HEK293 (cell line): ENCODE results near the gene NEAT1.
A peak's percentile ranks its signal among the peaks of the same experiment; 100 is the strongest.

Experiments
- CTCF ChIA-PET: fragments of 350-600 bp; formaldehyde crosslinking; extraction: SDS; loops from one replicate; lab custom pipeline; 2021; ENCODE audit warnings: antibody characterized with exemption; lab: Yijun Ruan, JAX
- POLR2A ChIA-PET: fragments of 300-600 bp; formaldehyde crosslinking; extraction: SDS; loops from one replicate; lab custom pipeline; 2020; ENCODE audit warnings: antibody characterized with exemption, inconsistent platforms; lab: Yijun Ruan, JAX
- H3K27ac ChIP-seq: fragments of 200-500 bp; sonication (Bioruptor generic); 2 replicates; pipeline ENCODE4 v1.5.1; 2014; ENCODE audit warnings: low read depth, low read length, control low read depth, inconsistent platforms; ENCODE audit errors: extremely low read depth
- H3K36me3 ChIP-seq, 2 experiments: fragments of 200-500 bp in 1 of 2; sonication (Bioruptor generic) in 1 of 2; 1 replicate in 1 of 2; 2 replicates in 1 of 2; pipeline ENCODE4 v1.5.1; 2014 to 2017; ENCODE audit warnings: inconsistent platforms in 2 of 2, low read length in 2 of 2; ENCODE audit not compliant: control insufficient read depth in 2 of 2, insufficient read depth in 1 of 2
- H3K4me1 ChIP-seq: fragments of 200-500 bp; sonication (Bioruptor generic); 2 replicates; pipeline ENCODE4 v1.5.1; 2014; ENCODE audit warnings: mild to moderate bottlenecking, low read length, inconsistent platforms; ENCODE audit not compliant: control insufficient read depth, insufficient read depth
- H3K4me3 ChIP-seq: 2 replicates; pipeline ENCODE4 v1.5.1; 2011; ENCODE audit warnings: low read depth, mild to moderate bottlenecking, control low read depth, low read length, moderate library complexity
- H3K9me3 ChIP-seq: fragments of 200-500 bp; sonication (Bioruptor generic); 2 replicates; pipeline ENCODE4 v1.5.1; 2014; ENCODE audit warnings: low read depth, low read length, inconsistent platforms; ENCODE audit not compliant: control insufficient read depth, insufficient read depth
- ELK4 ChIP-seq: IDR thresholded peaks from 2 replicates; pipeline ENCODE4 v1.6.1; 2011; ENCODE audit warnings: mild to moderate bottlenecking, low read depth, low read length, borderline replicate concordance
- PRDM1 ChIP-seq: fragments of 450-650 bp; formaldehyde crosslinking; IDR thresholded peaks from 2 replicates; pipeline ENCODE4; 2016; ENCODE audit warnings: missing biosample characterization, missing genetic modification characterization
- PRDM10 ChIP-seq: fragments of 450-650 bp; formaldehyde crosslinking; IDR thresholded peaks from 2 replicates; pipeline ENCODE4 v1.5.1; 2016; ENCODE audit warnings: missing biosample characterization, missing genetic modification characterization
- ZNF146 ChIP-seq: fragments of 450-650 bp; formaldehyde crosslinking; IDR thresholded peaks from 2 replicates; pipeline ENCODE4 v1.5.1; 2016; ENCODE audit warnings: missing biosample characterization, missing genetic modification characterization
- ZNF148 ChIP-seq: fragments of 450-650 bp; formaldehyde crosslinking; IDR thresholded peaks from 2 replicates; pipeline ENCODE4 v1.5.0; 2017; ENCODE audit warnings: missing biosample characterization, missing genetic modification characterization, borderline replicate concordance
- ZNF169 ChIP-seq: fragments of 450-650 bp; formaldehyde crosslinking; IDR thresholded peaks from 2 replicates; pipeline ENCODE4 v1.5.1; 2016; ENCODE audit warnings: missing biosample characterization, missing genetic modification characterization
- ZNF223 ChIP-seq: fragments of 450-650 bp; formaldehyde crosslinking; IDR thresholded peaks from 2 replicates; pipeline ENCODE4 v1.5.1; 2016; ENCODE audit warnings: missing biosample characterization, missing genetic modification characterization
- ZNF23 ChIP-seq: fragments of 450-650 bp; formaldehyde crosslinking; IDR thresholded peaks from 2 replicates; pipeline ENCODE4 v1.5.1; 2016; ENCODE audit warnings: missing biosample characterization, missing genetic modification characterization, borderline replicate concordance
- ZNF548 ChIP-seq: fragments of 450-650 bp; formaldehyde crosslinking; IDR thresholded peaks from 2 replicates; pipeline ENCODE4 v1.5.1; 2016; ENCODE audit warnings: missing biosample characterization, missing genetic modification characterization
- ZNF560 ChIP-seq: fragments of 450-650 bp; formaldehyde crosslinking; IDR thresholded peaks from 2 replicates; pipeline ENCODE4 v1.5.1; 2017; ENCODE audit warnings: missing biosample characterization, missing genetic modification characterization, borderline replicate concordance
- ZNF571 ChIP-seq: fragments of 450-650 bp; formaldehyde crosslinking; IDR thresholded peaks from 2 replicates; pipeline ENCODE4 v1.5.0; 2017; ENCODE audit warnings: missing biosample characterization, missing genetic modification characterization
- ZNF629 ChIP-seq: fragments of 450-650 bp; formaldehyde crosslinking; IDR thresholded peaks from 2 replicates; pipeline ENCODE4 v1.5.1; 2017; ENCODE audit warnings: missing biosample characterization, missing genetic modification characterization
- ZNF692 ChIP-seq: fragments of 450-650 bp; formaldehyde crosslinking; IDR thresholded peaks from 2 replicates; pipeline ENCODE4 v1.5.1; 2016; ENCODE audit warnings: missing biosample characterization, missing genetic modification characterization
- ZSCAN16 ChIP-seq: fragments of 450-650 bp; formaldehyde crosslinking; IDR thresholded peaks from 2 replicates; pipeline ENCODE4 v1.5.1; 2016; ENCODE audit warnings: missing biosample characterization, missing genetic modification characterization
- TF ChIP-seq, protein P1 (sequence below): fragments of 450-650 bp; formaldehyde crosslinking; conservative IDR thresholded peaks from 2 replicates; pipeline ENCODE4 v1.5.1; 2016; ENCODE audit warnings: low read depth, missing biosample characterization, missing genetic modification characterization
- TF ChIP-seq, protein P2 (sequence below): fragments of 450-650 bp; formaldehyde crosslinking; IDR thresholded peaks from 2 replicates; pipeline ENCODE4 v1.5.1; 2016; ENCODE audit warnings: missing biosample characterization, missing genetic modification characterization
- TF ChIP-seq, protein P3 (sequence below): fragments of 450-650 bp; formaldehyde crosslinking; IDR thresholded peaks from 2 replicates; pipeline ENCODE4 v1.5.1; 2016; ENCODE audit warnings: missing biosample characterization, missing genetic modification characterization

Gene NEAT1

GRCh38 chr11:65425105-65425970 is 2.7 kb downstream of the NEAT1 start:
- ChIA-PET POLR2A (interaction anchor here (1.1 to 16.9 kb wide), 11 partner anchors 10 to 74 kb away, joined by 4 to 1129 read pairs (median 28); partner anchors contain the start of genes MALAT1 and SLC25A45), CTCF (interaction anchor here (0.8 to 2.6 kb wide), 6 partner anchors 10 to 622 kb away, joined by 3 to 15 read pairs (median 3); no protein-coding TSS in a partner anchor)
- Histone ChIP-seq H3K9me3 (no peaks in the 10 kb centered on the region), H3K4me3 (peak overlapping the region; percentile 68), H3K36me3 (peaks cover 0 to 58% of the 10 kb centered on the region in 2 experiments; a peak in 1 of 3 replicates), H3K4me1 (no peaks in the 10 kb centered on the region), H3K27ac (0 out of 2 replicates have a peak overlapping the region, but pooled peaks have one; percentile 2)
- TF ChIP-seq ZSCAN16 (tag by site-specific recombination) (no peak), PRDM1 (no peak), ZNF169 (tag by site-specific recombination) (no peak), ZNF223 (tag by site-specific recombination) (no peak), PRDM10 (peak; percentile 9; the same call in 1 of the 2 replicates), ZNF571 (no peak), ZNF629 (tag by site-specific recombination) (0 out of 2 replicates have a peak, but pooled peaks have one; percentile 19), ZNF560 (tag by site-specific recombination) (no peak), ZNF146 (no peak), ELK4 (no peak), ZNF692 (tag by site-specific recombination) (no peak), ZNF23 (no peak), ZNF548 (tag by site-specific recombination) (no peak), ZNF148 (tag by site-specific recombination) (no peak)
- TF ChIP-seq, protein P1, sequence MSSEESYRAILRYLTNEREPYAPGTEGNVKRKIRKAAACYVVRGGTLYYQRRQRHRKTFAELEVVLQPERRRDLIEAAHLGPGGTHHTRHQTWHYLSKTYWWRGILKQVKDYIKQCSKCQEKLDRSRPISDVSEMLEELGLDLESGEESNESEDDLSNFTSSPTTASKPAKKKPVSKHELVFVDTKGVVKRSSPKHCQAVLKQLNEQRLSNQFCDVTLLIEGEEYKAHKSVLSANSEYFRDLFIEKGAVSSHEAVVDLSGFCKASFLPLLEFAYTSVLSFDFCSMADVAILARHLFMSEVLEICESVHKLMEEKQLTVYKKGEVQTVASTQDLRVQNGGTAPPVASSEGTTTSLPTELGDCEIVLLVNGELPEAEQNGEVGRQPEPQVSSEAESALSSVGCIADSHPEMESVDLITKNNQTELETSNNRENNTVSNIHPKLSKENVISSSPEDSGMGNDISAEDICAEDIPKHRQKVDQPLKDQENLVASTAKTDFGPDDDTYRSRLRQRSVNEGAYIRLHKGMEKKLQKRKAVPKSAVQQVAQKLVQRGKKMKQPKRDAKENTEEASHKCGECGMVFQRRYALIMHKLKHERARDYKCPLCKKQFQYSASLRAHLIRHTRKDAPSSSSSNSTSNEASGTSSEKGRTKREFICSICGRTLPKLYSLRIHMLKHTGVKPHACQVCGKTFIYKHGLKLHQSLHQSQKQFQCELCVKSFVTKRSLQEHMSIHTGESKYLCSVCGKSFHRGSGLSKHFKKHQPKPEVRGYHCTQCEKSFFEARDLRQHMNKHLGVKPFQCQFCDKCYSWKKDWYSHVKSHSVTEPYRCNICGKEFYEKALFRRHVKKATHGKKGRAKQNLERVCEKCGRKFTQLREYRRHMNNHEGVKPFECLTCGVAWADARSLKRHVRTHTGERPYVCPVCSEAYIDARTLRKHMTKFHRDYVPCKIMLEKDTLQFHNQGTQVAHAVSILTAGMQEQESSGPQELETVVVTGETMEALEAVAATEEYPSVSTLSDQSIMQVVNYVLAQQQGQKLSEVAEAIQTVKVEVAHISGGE (tag by site-specific recombination) = no peak
- TF ChIP-seq, protein P2, sequence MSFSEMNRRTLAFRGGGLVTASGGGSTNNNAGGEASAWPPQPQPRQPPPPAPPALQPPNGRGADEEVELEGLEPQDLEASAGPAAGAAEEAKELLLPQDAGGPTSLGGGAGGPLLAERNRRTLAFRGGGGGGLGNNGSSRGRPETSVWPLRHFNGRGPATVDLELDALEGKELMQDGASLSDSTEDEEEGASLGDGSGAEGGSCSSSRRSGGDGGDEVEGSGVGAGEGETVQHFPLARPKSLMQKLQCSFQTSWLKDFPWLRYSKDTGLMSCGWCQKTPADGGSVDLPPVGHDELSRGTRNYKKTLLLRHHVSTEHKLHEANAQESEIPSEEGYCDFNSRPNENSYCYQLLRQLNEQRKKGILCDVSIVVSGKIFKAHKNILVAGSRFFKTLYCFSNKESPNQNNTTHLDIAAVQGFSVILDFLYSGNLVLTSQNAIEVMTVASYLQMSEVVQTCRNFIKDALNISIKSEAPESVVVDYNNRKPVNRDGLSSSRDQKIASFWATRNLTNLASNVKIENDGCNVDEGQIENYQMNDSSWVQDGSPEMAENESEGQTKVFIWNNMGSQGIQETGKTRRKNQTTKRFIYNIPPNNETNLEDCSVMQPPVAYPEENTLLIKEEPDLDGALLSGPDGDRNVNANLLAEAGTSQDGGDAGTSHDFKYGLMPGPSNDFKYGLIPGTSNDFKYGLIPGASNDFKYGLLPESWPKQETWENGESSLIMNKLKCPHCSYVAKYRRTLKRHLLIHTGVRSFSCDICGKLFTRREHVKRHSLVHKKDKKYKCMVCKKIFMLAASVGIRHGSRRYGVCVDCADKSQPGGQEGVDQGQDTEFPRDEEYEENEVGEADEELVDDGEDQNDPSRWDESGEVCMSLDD (tag by site-specific recombination) = 0 out of 2 replicates have a peak, but pooled peaks have one; percentile 5
- TF ChIP-seq, protein P3, sequence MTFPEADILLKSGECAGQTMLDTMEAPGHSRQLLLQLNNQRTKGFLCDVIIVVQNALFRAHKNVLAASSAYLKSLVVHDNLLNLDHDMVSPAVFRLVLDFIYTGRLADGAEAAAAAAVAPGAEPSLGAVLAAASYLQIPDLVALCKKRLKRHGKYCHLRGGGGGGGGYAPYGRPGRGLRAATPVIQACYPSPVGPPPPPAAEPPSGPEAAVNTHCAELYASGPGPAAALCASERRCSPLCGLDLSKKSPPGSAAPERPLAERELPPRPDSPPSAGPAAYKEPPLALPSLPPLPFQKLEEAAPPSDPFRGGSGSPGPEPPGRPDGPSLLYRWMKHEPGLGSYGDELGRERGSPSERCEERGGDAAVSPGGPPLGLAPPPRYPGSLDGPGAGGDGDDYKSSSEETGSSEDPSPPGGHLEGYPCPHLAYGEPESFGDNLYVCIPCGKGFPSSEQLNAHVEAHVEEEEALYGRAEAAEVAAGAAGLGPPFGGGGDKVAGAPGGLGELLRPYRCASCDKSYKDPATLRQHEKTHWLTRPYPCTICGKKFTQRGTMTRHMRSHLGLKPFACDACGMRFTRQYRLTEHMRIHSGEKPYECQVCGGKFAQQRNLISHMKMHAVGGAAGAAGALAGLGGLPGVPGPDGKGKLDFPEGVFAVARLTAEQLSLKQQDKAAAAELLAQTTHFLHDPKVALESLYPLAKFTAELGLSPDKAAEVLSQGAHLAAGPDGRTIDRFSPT (tag by site-specific recombination) = no peak
